ENCODE data around the gene KLC1.

Gene KLC1

GRCh38 chr14:103628684-103629502 is at the start of gene KLC1:
TSS of gene KLC1 (plus strand) at chr14:103629211. CDS start at chr14:103654565, 25,354 bp downstream.
- Histone ChIP-seq H3K9me3 (ENCODE audit: control insufficient read depth, insufficient read depth, low read length) (no peaks in the 10 kb centered on the region), H3K27me3 (ENCODE audit: control insufficient read depth, insufficient read depth, low read length) (no peaks in the 10 kb centered on the region), H3K27ac (ENCODE audit: low read length) (no peak within 1 kb of the TSS), H3K4me1 (ENCODE audit: control insufficient read depth, insufficient read depth, low read length) (peaks cover 1% of the 10 kb centered on the region; the same call in 1 of the 2 replicates), H3K4me3 (ENCODE audit: low read length) (peak within 1 kb of the TSS; percentile 85), H3K36me3 (ENCODE audit: control insufficient read depth, insufficient read depth, low read length) (no peaks in the 10 kb centered on the region)
- no peak for DNase-seq (ENCODE audit: low read depth, low spot score)
- no CpG with 5 or more reads among the region's 97 CpGs for WGBS (ENCODE audit: insufficient coverage, insufficient read length)

- no peak for DNase-seq (ENCODE audit: low read depth, low spot score)
- Histone ChIP-seq H3K9me3 (ENCODE audit: control insufficient read depth, insufficient read depth, low read length) (no peaks in the 10 kb centered on the region), H3K27ac (ENCODE audit: low read length) (no peak overlapping the region), H3K4me1 (ENCODE audit: control insufficient read depth, insufficient read depth, low read length) (no peaks in the 10 kb centered on the region), H3K36me3 (ENCODE audit: control insufficient read depth, insufficient read depth, low read length) (no peaks in the 10 kb centered on the region; the same call in 1 of the 2 replicates), H3K27me3 (ENCODE audit: control insufficient read depth, insufficient read depth, low read length) (no peaks in the 10 kb centered on the region), H3K4me3 (ENCODE audit: low read length) (no peak overlapping the region)
- no CpG with 5 or more reads among the region's 11 CpGs for WGBS (ENCODE audit: insufficient coverage, insufficient read length)
These were observed 47.8 kb upstream of the KLC1 start for GRCh38 chr14:103581206-103581605.

DNA sequence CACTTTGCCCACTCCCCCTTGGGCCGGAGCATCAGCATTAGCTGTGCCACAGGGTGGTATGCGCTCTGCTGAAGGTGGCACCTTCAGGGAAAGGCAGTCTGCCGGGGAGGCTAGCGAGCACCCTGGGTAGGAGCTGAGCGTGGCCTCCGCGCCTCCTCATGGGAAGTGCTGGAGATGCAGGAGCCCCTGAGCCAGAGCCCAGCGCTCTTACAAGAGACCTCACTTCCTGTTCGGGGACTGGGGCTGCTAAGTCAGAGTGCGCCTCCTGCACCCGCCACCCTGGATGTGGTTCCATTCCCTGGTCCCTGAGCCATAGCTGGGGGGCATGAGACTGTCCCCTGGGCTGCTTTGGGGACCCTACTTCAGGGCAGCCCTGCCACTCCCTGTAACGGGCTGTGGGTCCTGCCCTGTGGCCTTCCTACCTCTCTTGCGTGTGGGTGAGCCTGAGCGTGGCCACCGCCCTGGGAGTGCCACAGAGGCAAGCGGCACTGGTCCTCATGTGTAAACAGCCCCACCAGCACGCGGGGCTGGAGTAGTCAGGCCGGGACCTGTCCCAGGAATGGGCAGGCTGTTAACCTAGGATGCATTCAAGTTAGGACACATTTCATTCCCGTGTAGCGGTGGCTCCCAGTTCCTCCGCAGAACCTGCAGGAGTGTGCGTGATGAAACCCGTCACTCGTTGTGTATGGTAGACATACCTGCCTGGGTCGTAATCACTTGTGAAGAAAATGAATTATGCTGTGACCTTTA is 46.9 kb upstream of the KLC1 start:
- Histone ChIP-seq H3K4me1 (ENCODE audit: control insufficient read depth, insufficient read depth, low read length) (no peaks in the 10 kb centered on the region), H3K36me3 (ENCODE audit: control insufficient read depth, insufficient read depth, low read length) (no peaks in the 10 kb centered on the region; the same call in 1 of the 2 replicates), H3K27me3 (ENCODE audit: control insufficient read depth, insufficient read depth, low read length) (no peaks in the 10 kb centered on the region), H3K9me3 (ENCODE audit: control insufficient read depth, insufficient read depth, low read length) (no peaks in the 10 kb centered on the region), H3K27ac (ENCODE audit: low read length) (no peak overlapping the region), H3K4me3 (ENCODE audit: low read length) (no peak overlapping the region)
- DNase-seq (ENCODE audit: low read depth, low spot score): no peak
- WGBS (ENCODE audit: insufficient coverage, insufficient read length): no CpG with 5 or more reads among the region's 26 CpGs

DNA sequence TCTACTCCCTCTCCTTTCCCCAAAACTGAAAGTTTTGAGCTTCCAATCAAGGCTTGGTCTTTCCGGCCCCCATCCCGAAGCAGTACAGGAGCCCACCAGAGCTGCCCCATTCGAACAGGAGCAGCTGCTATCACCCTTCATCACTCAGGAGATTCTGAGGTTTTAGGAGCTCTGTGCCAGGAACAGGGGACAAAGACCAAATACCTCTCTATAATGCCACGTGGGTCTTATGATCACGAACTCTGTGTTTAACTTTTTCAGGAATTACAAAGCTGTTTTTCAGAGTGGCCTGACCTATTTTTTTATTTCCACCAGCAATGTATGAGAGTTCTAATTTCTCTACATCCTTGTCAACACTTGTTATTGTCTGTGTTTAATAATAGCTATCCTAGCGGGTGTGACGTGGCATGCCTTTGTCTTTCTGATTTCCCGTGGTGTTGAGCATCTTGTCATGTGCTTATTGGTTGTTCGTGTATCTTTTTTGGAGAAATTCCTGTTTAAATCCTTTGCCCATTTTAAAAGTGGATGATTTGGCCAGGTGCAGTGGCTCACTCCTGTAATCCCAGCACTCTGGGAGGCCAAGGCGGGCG is 44.6 kb upstream of the KLC1 start:
- no CpG with 5 or more reads among the region's 11 CpGs for WGBS (ENCODE audit: insufficient coverage, insufficient read length)
- H3K9me3 ChIP-seq (ENCODE audit: control insufficient read depth, insufficient read depth, low read length): no peaks in the 10 kb centered on the region
- no peak overlapping the region for H3K27ac ChIP-seq (ENCODE audit: low read length)

GRCh38 chr14:103593577-103593976 is 35.4 kb upstream of the KLC1 start:
- no peaks in the 10 kb centered on the region for H3K27me3 ChIP-seq (ENCODE audit: control insufficient read depth, insufficient read depth, low read length)
- no peak overlapping the region for H3K4me3 ChIP-seq (ENCODE audit: low read length)
- WGBS (ENCODE audit: insufficient coverage, insufficient read length): no CpG with 5 or more reads among the region's 6 CpGs
- no peak overlapping the region for H3K27ac ChIP-seq (ENCODE audit: low read length)
- H3K36me3 ChIP-seq (ENCODE audit: control insufficient read depth, insufficient read depth, low read length): no peaks in the 10 kb centered on the region; the same call in 1 of the 2 replicates
- DNase-seq (ENCODE audit: low read depth, low spot score): no peak
- no peaks in the 10 kb centered on the region for H3K9me3 ChIP-seq (ENCODE audit: control insufficient read depth, insufficient read depth, low read length)
- no peaks in the 10 kb centered on the region for H3K4me1 ChIP-seq (ENCODE audit: control insufficient read depth, insufficient read depth, low read length)

More for the DNA sequence above, 44.6 kb upstream of the KLC1 start:
- Histone ChIP-seq H3K4me3 (ENCODE audit: low read length) (no peak overlapping the region), H3K4me1 (ENCODE audit: control insufficient read depth, insufficient read depth, low read length) (no peaks in the 10 kb centered on the region), H3K36me3 (ENCODE audit: control insufficient read depth, insufficient read depth, low read length) (no peaks in the 10 kb centered on the region; the same call in 1 of the 2 replicates), H3K27me3 (ENCODE audit: control insufficient read depth, insufficient read depth, low read length) (no peaks in the 10 kb centered on the region)
- no peak for DNase-seq (ENCODE audit: low read depth, low spot score)

GRCh38 chr14:103594265-103594664 is 34.7 kb upstream of the KLC1 start:
- Histone ChIP-seq H3K4me3 (ENCODE audit: low read length) (no peak overlapping the region), H3K9me3 (ENCODE audit: control insufficient read depth, insufficient read depth, low read length) (no peaks in the 10 kb centered on the region), H3K4me1 (ENCODE audit: control insufficient read depth, insufficient read depth, low read length) (no peaks in the 10 kb centered on the region), H3K27ac (ENCODE audit: low read length) (no peak overlapping the region), H3K36me3 (ENCODE audit: control insufficient read depth, insufficient read depth, low read length) (no peaks in the 10 kb centered on the region; the same call in 1 of the 2 replicates), H3K27me3 (ENCODE audit: control insufficient read depth, insufficient read depth, low read length) (no peaks in the 10 kb centered on the region)
- WGBS (ENCODE audit: insufficient coverage, insufficient read length): no CpG with 5 or more reads among the region's 11 CpGs
- DNase-seq (ENCODE audit: low read depth, low spot score): no peak

- Histone ChIP-seq H3K36me3 (ENCODE audit: control insufficient read depth, insufficient read depth, low read length) (no peaks in the 10 kb centered on the region), H3K27ac (ENCODE audit: low read length) (no peak overlapping the region), H3K4me3 (ENCODE audit: low read length) (no peak overlapping the region), H3K9me3 (ENCODE audit: control insufficient read depth, insufficient read depth, low read length) (no peaks in the 10 kb centered on the region), H3K27me3 (ENCODE audit: control insufficient read depth, insufficient read depth, low read length) (no peaks in the 10 kb centered on the region), H3K4me1 (ENCODE audit: control insufficient read depth, insufficient read depth, low read length) (no peaks in the 10 kb centered on the region)
- no peak for DNase-seq (ENCODE audit: low read depth, low spot score)
- no CpG with 5 or more reads among the region's 10 CpGs for WGBS (ENCODE audit: insufficient coverage, insufficient read length)
These were observed 31.2 kb upstream of the KLC1 start for GRCh38 chr14:103597623-103598377.

- WGBS (ENCODE audit: insufficient coverage, insufficient read length): no CpG with 5 or more reads among the region's 5 CpGs
- Histone ChIP-seq H3K27ac (ENCODE audit: low read length) (no peak overlapping the region), H3K9me3 (ENCODE audit: control insufficient read depth, insufficient read depth, low read length) (no peaks in the 10 kb centered on the region), H3K36me3 (ENCODE audit: control insufficient read depth, insufficient read depth, low read length) (no peaks in the 10 kb centered on the region), H3K4me3 (ENCODE audit: low read length) (no peak overlapping the region), H3K4me1 (ENCODE audit: control insufficient read depth, insufficient read depth, low read length) (no peaks in the 10 kb centered on the region), H3K27me3 (ENCODE audit: control insufficient read depth, insufficient read depth, low read length) (no peaks in the 10 kb centered on the region)
- DNase-seq (ENCODE audit: low read depth, low spot score): no peak
These were observed 28.5 kb upstream of the KLC1 start for GRCh38 chr14:103600503-103600902.

- no peak overlapping the region for H3K27ac ChIP-seq (ENCODE audit: low read length)
These were observed 24.4 kb upstream of the KLC1 start for GRCh38 chr14:103604620-103605019.

More at GRCh38 chr14:103604620-103605019, 24.4 kb upstream of the KLC1 start:
- DNase-seq (ENCODE audit: low read depth, low spot score): no peak
- Histone ChIP-seq H3K4me1 (ENCODE audit: control insufficient read depth, insufficient read depth, low read length) (no peaks in the 10 kb centered on the region; the same call in 1 of the 2 replicates), H3K4me3 (ENCODE audit: low read length) (no peak overlapping the region), H3K36me3 (ENCODE audit: control insufficient read depth, insufficient read depth, low read length) (no peaks in the 10 kb centered on the region), H3K27me3 (ENCODE audit: control insufficient read depth, insufficient read depth, low read length) (no peaks in the 10 kb centered on the region), H3K9me3 (ENCODE audit: control insufficient read depth, insufficient read depth, low read length) (no peaks in the 10 kb centered on the region)
- WGBS (ENCODE audit: insufficient coverage, insufficient read length): no CpG with 5 or more reads among the region's 5 CpGs

Measured in iPS DF 6.9 (cell line).